HG02642 (cell line): ENCODE measurements around the gene MEMO1.
"Not testable (repeated sequence)": the region's sequence is repeated elsewhere in the genome, so short reads cannot be mapped to it uniquely, and the experiment has no call there.

Experiments used
- ATAC-seq: cut with Tn5 transposase; IDR thresholded peaks from one replicate; pipeline ENCODE4 v1.9.1; 2021; ENCODE audit warnings: mild to moderate bottlenecking; ENCODE audit not compliant: unreplicated experiment, poor library complexity

MEMO1 gene

DNA sequence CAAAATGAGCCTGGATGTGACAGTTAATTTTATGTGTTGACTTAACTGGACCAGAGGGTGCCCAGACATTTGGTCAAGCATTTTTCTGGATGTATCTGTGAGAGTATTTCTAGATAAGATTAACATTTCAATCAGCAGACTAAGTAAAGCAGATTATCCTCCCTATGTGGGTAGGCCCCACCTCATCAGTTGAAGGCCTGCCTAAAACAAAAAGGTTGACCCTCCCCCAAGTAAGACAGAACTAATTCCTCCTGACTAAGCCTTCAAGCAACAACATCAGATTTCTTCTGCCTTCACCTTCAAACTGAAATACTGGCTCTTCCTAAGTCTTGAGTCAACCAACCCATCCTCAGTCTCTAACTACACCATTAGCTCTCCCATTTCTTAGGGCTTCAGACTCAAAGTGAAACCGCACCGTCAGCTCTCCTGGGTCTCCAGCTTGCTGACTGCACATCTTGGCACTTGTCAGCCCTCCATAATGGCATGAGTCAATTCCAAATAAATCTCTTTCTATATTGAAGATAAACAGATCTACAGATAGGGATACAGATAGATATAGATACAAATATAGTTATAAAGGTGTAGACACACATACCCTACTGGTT, 47.9 kb downstream of the MEMO1 start:
- no peak for ATAC-seq

GRCh38 chr2:31958140-31958717, 52.6 kb downstream of the MEMO1 start:
- no peak for ATAC-seq

DNA sequence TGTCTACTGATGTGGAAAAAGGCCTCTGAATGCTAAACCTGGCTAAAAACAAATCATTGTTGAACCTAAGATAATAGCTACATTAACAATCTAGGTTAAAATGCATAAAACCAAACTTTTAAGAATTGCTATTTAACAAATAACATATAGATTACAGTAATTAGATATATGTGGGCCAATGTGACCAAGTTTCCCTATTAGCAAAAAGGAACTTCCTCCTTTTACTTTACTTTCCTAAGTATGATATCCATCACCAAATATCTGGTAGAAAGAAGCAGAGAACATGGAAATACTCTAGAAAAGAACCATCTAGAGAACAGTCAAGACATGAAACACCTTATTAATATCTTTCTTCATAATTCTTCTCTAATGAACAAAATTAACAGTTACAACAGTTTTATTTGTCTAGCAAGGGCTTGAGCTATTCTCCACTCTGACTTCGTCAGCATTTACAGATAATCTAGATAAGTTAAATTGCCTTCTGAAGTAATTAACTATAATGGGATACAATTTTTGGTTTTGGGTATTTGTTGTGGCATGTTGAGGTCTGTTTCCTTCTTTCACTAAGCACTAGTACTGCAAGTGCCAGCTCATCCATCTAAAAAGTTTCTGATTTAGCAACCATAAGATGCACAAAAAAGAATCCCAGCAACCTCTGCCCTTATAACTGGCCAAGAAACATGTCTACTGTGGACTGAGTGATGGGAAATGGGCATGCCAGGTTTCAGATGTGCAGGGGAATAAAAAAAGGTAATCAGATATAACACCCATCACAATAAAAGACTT, 53.3 kb downstream of the MEMO1 start:
- no peak for ATAC-seq

GRCh38 chr2:31956934-31957333, 53.9 kb downstream of the MEMO1 start:
- ATAC-seq, result not testable (repeated sequence)

DNA sequence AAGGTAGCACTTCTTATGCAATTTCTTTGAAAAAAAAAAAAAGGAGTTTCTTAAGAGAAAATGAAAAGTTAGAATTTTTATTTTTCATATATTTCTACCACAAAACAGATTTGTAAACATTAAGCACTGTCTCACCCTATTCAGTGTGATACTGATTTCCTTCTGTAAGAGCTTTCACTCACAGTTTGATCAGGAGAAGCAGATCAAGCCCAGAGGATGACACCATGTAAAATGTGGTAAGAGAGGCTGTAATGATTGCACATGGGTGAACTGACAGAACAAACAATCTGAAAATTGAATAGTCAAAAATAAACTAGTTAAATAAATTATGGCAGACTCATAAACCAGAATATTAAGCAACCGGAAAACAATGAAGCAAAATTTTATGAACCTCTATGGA, 54.5 kb downstream of the MEMO1 start:
- ATAC-seq, result no peak

GRCh38 chr2:31953095-31953494, 57.7 kb downstream of the MEMO1 start:
- ATAC-seq, result not testable (repeated sequence)

DNA sequence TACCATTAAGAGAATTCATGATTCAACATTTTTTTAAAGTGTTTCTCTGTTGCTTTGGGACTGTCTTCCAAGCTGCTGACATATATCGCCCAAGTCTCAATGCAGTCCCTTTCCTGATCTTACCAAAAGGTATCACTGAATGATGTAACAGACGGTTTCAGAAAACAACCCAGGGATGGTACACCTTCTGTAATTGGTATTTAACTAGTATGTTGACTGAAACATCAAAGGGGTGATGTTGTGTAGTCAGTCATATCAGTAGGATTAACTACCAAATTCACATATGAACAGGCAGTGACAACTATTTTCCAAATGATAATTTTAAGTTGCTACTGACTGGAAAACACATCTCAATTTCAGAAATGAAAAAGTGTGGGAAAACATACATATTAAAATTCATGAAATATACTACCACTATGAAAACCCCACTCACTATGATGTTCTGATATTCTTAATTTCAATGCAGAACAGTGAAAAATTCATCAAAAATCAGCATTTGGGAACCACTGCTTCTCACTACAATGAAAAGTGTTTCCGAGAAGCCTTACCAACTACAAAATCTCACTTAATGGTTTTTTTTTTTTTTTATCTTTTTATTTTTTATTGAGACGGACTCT, 59.8 kb downstream of the MEMO1 start:
- ATAC-seq, result no peak

DNA sequence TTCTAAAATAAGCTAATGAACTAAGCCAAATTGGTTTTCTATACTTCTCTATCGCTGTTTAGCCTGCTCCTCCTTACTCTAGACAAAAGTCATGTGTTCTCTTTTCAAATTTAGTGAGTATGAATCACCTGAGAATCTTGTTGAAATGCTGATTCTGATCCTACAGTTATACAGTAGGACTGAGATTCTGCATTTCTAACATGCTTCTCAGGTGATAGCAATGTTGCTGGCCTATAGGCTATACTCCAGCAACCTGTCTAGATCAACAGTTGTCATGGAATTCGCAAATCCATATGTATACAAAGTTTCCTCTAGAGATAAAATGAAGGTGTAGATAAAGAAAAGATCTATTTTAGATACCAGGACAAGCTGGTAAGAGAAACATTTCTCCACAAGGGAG, 62.9 kb downstream of the MEMO1 start:
- no peak for ATAC-seq

GRCh38 chr2:31946838-31947237, 64.0 kb downstream of the MEMO1 start:
- no peak for ATAC-seq

- ATAC-seq, result no peak
Measured at GRCh38 chr2:31945572-31945935, 65.3 kb downstream of the MEMO1 start.

- ATAC-seq, result no peak
Measured at GRCh38 chr2:31944828-31945571, 65.8 kb downstream of the MEMO1 start.

GRCh38 chr2:31943636-31944225, 67.1 kb downstream of the MEMO1 start:
- no peak for ATAC-seq

DNA sequence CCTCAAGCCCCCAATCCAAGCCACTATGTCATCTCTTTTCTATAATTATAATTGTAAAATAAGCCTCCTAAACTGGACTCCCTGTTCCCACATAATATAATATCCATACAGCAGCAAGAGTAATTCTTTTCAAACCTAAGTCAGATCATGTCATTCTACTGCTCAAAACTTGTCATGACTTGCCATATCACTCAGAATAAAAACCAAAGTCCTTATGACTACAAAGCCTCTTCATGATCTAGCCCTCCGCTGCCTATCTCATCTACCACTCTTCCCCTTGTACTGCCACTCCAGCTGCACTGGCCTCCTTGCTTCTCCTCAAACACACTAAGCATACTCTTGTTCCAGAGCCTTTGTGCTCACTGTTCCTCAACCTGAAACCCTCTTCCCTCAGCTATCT, 69.9 kb downstream of the MEMO1 start:
- no peak for ATAC-seq

GRCh38 chr2:31937741-31938140, 73.1 kb downstream of the MEMO1 start:
- no peak for ATAC-seq

DNA sequence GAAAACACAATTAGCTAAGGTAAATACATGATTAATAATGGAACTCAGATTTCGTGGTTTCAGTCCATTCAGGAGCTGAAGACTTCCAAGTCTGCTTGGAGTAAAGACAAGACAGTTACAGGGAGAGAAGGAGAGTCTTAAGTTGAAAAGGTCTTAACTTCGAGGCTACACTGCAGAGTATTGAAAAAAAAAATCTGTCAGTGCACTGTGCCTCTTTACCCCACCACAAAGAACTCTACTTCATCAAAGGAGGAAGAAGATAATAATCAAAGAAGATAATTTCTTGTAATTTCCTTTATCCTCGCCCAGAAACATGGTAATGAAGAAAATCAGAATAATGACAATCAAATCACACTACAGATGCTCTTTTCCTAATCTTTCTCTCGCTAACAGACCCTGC, 75.4 kb downstream of the MEMO1 start:
- no peak for ATAC-seq

- ATAC-seq, result no peak
Measured at GRCh38 chr2:31933066-31933465, 77.7 kb downstream of the MEMO1 start.

- no peak for ATAC-seq
Measured at GRCh38 chr2:31932589-31932988, 78.2 kb downstream of the MEMO1 start.

- no peak for ATAC-seq
Measured at GRCh38 chr2:31931916-31932315, 78.9 kb downstream of the MEMO1 start.

DNA sequence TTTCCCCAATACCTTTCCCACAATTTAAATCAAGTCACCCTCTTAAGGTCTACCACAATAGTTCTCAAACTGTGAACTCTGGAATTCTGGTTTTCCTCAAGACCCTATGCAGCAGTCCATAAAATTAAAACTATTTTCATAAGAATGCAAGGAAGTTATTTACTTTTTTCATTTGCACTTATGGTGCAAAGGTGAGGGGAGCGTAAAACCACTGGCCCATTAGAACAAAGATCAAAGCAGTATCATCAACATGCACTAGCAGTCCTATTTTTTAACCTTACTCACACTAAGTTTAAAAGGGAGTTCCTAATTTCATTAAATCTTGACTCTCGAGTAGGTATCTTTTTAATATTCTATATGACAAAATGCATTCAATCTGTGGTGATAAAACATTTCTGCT, 85.3 kb downstream of the MEMO1 start:
- ATAC-seq, result no peak

DNA sequence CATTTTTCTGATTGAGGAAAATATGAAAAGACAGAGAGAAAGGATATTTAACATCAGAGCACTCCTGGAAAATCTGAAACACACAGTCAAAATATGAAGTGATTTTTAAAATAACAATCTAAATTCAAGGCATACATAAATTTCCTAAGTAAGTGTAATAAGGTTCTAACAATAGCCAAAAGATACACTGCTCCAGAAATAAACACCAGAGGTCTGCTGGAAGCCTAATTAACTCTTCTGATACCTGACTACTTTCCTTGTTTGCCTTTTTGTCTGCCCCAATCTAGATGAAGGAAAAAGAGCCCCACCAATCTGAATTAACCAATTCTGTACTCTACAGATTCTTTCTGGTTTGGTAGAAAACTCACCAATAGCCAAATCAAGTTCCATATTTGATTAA, 87.1 kb downstream of the MEMO1 start:
- no peak for ATAC-seq
